Mucosa of stomach (tissue), 1 donor: ENCODE data around the gene RREB1.

Experiments
- H3K27me3 ChIP-seq: one replicate; pipeline ENCODE4 v1.7.0; 2013; ENCODE audit warnings: mild to moderate bottlenecking, low read length; ENCODE audit not compliant: control insufficient read depth, insufficient read depth
- H3K36me3 ChIP-seq: one replicate; pipeline ENCODE4 v1.7.0; 2013; ENCODE audit warnings: low read length; ENCODE audit not compliant: control insufficient read depth, insufficient read depth
- H3K4me1 ChIP-seq: one replicate; pipeline ENCODE4 v1.7.0; 2013; ENCODE audit warnings: mild to moderate bottlenecking, low read length; ENCODE audit not compliant: control insufficient read depth, insufficient read depth
- H3K4me3 ChIP-seq: one replicate; pipeline ENCODE4 v1.7.0; 2013; ENCODE audit warnings: low read length
- H3K9ac ChIP-seq: one replicate; pipeline ENCODE4 v1.7.0; 2013; ENCODE audit warnings: mild to moderate bottlenecking, low read length, moderate library complexity
- H3K9me3 ChIP-seq: one replicate; pipeline ENCODE4 v1.7.0; 2013; ENCODE audit warnings: mild to moderate bottlenecking, low read length, moderate library complexity; ENCODE audit not compliant: control insufficient read depth
- donor health status: Pancreatic carcinoma.

Gene RREB1

DNA sequence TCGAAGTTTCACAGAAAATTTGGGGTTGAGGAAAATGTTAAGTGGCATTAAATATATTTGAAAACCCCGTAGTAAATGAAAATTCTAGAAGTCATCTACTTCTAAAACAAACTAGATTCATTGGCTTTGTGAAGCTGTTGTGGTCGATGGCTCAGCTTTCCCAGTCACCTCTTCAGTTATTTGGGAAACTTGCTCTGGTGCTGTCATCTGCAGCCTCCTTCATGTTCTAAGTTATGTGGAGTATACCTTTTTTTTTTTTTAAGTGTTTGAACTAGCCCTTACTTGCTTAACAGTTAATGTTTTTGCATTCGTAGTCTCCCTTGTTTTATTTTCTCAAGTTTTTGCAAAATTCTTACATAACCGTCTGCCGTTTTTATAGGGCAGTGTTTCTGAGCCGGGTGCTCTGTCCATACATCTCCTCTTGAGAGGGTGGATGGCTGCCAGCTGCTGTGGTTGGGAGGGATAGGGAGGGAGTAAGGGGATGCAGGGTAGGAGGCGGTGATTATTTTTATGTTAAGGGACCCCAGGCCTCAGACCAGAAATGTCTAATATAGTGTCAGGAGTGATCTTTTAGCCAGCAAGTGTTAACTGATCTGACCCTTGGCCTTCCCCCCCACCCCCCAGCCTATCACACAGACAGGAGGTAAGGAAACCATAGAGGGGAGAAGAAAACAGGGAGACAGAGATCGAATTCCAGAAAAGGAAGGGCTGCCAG lies 7.1 kb downstream of the RREB1 start:
- Histone ChIP-seq H3K36me3 (no peaks in the 10 kb centered on the region), H3K4me3 (no peak overlapping the region), H3K4me1 (peaks cover 41% of the 10 kb centered on the region), H3K9me3 (no peaks in the 10 kb centered on the region), H3K27me3 (no peaks in the 10 kb centered on the region), H3K9ac (no peak overlapping the region)

DNA sequence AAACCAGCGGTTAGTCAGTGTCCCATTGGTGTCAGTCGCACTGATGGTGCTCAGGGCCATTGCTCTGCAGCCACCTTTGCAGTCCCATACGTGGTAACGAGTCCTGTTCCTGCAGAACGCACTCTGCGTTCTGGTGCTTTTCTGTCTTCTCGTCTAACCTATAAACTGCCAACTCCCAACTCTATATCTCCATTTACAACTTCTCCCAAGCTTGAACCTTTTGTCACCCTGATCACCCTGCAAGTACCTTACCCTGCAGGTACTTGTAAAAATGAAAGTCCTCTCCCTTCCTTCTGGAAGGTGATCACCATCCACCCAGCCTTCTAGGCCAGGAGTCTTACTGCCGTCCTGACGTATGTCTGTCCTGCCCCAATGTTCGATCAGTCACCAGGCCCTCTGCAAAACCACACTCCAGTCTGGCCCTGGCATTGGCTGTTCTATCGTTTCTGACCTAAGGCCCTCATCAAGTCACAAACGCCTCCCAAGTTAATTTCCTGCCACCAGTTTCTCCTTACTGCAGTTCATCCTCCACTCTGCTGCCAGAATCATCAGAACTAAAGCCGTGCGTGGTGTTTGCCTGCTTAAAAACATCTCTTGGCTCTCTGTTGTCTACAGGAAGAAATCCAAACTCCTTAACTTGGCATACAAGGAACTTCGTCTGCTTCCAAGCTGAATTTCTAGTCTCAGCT lies 7.9 kb downstream of the RREB1 start:
- no peaks in the 10 kb centered on the region for H3K9me3 ChIP-seq
- no peak overlapping the region for H3K9ac ChIP-seq
- H3K27me3 ChIP-seq = no peaks in the 10 kb centered on the region
- no peak overlapping the region for H3K4me3 ChIP-seq
- no peaks in the 10 kb centered on the region for H3K36me3 ChIP-seq
- peaks cover 46% of the 10 kb centered on the region for H3K4me1 ChIP-seq

DNA sequence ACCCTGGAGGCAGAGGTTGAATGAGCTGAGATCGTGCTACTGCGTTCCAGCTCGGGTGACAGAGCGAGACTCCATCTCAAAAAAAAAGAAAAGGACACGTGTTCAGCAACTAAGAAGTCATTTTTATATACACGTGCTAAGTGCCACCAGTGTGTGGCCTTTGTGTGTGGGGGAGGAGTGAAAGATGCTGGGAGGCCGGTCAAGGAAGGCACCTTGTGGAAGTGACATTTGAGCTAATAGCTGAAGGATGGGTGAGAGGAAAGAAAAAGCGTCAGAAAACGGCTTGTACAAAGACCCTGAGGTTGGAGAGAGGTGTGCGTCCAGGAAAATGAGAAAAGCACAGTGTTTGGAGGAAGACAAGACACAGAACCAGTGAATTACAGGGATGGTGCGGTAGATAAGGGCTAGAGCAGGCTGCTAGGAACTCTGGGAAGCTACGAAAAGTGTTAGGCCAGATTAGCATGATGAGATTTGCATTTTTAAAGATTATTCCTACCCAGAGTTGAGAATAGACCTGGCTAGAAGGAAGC lies 11.6 kb downstream of the RREB1 start:
- no peak overlapping the region for H3K9ac ChIP-seq

DNA sequence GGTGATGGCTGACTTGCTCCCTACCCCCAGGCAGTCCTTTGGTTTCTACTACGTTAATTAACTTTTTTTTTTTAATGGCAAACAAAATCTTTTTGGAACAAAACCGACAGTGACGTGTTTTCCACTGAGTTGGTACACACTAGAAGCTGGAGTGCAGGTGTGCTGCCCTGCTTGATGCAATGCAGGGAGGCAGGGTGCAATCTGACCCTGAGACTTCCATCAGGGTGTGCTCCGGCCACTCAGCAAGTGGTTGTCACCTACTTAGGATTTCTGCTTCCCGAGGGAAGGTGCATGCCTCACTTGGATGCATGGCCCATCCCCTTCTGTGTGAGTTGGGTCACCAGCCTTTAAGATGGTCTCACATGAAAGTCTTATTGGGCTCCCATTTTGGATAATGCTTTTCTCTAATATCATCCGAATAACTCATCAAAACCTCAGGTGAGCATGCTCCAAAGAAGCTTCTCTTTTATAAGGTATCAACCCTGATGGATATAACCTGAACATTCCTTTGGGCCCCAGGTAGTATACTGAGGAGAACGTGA lies 14.0 kb downstream of the RREB1 start:
- no peak overlapping the region for H3K4me3 ChIP-seq
- no peaks in the 10 kb centered on the region for H3K27me3 ChIP-seq
- H3K36me3 ChIP-seq = no peaks in the 10 kb centered on the region
- no peaks in the 10 kb centered on the region for H3K9me3 ChIP-seq
- peaks cover 26% of the 10 kb centered on the region for H3K4me1 ChIP-seq
- H3K9ac ChIP-seq = no peak overlapping the region

More for the DNA sequence above, 11.6 kb downstream of the RREB1 start:
- no peaks in the 10 kb centered on the region for H3K9me3 ChIP-seq
- H3K4me1 ChIP-seq = peaks cover 39% of the 10 kb centered on the region
- H3K27me3 ChIP-seq = no peaks in the 10 kb centered on the region
- no peak overlapping the region for H3K4me3 ChIP-seq
- no peaks in the 10 kb centered on the region for H3K36me3 ChIP-seq

DNA sequence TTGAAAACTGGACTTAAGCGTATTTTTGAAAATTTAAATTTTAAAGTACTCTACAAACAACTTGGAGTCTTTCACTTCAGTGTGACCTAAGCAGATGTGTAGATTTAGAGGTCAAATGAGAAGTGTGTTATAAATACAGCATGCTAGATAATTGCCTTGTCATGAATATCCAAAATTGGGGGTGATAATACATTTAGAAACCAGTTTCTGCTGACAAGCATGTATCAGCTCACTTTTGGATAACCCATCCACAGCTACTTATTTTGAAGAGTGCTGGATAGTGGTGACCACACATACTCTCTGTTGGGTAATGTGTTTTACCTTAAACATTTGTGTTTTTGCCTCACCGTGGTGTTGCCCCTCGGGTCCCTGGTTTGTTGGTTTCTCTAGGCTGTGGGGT lies 14.9 kb downstream of the RREB1 start:
- Histone ChIP-seq H3K9ac (no peak overlapping the region), H3K4me3 (no peak overlapping the region), H3K36me3 (no peaks in the 10 kb centered on the region), H3K9me3 (no peaks in the 10 kb centered on the region), H3K27me3 (no peaks in the 10 kb centered on the region), H3K4me1 (peaks cover 26% of the 10 kb centered on the region)

DNA sequence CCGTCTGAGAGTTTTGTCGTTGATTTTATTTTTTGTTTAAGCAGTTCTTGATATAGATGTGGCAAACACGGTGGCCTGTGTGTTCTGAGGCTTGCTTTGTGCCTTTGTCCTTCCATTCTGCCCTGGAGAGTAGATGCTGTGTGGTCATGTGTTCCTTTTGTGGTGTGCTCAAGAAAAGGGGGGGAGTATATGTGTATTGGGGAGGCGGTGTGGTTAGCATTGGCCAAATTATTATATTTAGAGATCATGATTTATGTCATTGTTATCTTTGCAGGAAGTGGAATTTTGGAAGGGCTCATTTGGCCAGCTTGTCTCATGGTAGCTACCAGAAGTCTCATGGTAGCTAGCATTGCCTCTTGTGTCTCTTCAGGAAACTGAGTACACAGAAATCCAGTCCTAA lies 16.4 kb downstream of the RREB1 start:
- no peaks in the 10 kb centered on the region for H3K36me3 ChIP-seq
- H3K4me3 ChIP-seq = no peak overlapping the region
- H3K9ac ChIP-seq = no peak overlapping the region
- no peaks in the 10 kb centered on the region for H3K27me3 ChIP-seq
- peaks cover 36% of the 10 kb centered on the region for H3K4me1 ChIP-seq
- no peaks in the 10 kb centered on the region for H3K9me3 ChIP-seq

DNA sequence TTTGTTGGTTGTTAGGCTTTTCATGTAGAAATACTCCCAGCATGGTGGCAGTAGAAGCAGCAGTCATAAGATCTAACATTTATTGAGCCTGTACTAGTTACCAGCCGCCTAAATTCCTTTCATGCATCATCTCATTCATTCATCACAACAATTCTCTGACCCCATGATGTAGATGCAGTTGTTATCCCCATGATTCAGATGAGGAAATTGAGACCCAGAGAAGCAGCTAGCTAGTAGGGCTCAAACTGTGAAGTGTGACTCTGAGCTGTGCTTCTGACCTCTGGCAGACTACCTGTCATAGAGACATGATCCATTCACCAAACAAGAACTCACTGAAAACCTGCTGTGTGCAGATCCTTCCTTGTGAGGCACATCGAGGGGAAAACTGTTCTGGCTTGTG lies 16.9 kb downstream of the RREB1 start:
- H3K27me3 ChIP-seq = no peaks in the 10 kb centered on the region
- no peaks in the 10 kb centered on the region for H3K36me3 ChIP-seq
- no peaks in the 10 kb centered on the region for H3K9me3 ChIP-seq
- H3K4me3 ChIP-seq = no peak overlapping the region
- no peak overlapping the region for H3K9ac ChIP-seq
- peaks cover 36% of the 10 kb centered on the region for H3K4me1 ChIP-seq

DNA sequence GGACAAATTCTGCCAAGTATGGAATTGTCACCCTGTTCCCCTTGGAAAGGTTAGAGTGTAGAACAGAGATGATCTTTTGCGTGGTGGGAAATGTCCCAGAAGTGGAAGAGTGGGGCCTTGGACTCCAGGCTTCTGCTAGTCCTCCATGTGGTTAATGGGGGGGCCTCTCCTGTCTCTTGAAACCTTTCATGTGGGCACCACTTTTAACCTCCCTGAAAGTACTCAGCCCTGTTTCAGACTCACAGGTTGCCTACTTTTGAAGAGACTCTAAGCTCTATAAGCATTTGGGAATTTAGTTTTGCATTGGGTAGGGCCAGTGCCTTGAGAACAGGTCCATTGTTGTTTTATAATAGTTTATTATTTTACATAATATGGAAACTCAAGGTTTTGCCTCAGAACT lies 17.5 kb downstream of the RREB1 start:
- no peaks in the 10 kb centered on the region for H3K27me3 ChIP-seq
- no peaks in the 10 kb centered on the region for H3K9me3 ChIP-seq
- peaks cover 36% of the 10 kb centered on the region for H3K4me1 ChIP-seq
- no peak overlapping the region for H3K4me3 ChIP-seq
- no peak overlapping the region for H3K9ac ChIP-seq
- H3K36me3 ChIP-seq = no peaks in the 10 kb centered on the region

DNA sequence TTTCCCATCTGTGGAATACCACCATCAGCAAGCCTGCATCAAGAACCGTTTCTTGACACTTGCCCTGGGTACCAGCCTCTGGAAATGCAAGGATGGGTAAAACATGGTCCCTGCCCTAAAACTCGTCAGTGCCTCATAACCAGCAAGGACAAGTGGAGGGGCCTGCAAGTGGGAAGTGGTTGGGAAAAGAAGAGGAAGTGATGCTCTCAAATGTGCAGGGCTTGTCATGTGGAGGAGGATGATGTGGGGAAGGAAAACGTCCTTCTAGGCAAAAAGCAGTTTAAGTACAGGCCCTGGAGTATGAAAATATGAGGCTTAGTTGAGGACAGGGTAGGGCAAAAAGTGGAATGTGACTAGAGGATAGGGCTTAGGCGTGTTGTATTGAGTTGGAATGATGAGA lies 19.0 kb downstream of the RREB1 start:
- H3K4me3 ChIP-seq = no peak overlapping the region
- H3K9ac ChIP-seq = no peak overlapping the region
- H3K9me3 ChIP-seq = no peaks in the 10 kb centered on the region
- peaks cover 37% of the 10 kb centered on the region for H3K4me1 ChIP-seq
- H3K27me3 ChIP-seq = no peaks in the 10 kb centered on the region
- H3K36me3 ChIP-seq = no peaks in the 10 kb centered on the region

DNA sequence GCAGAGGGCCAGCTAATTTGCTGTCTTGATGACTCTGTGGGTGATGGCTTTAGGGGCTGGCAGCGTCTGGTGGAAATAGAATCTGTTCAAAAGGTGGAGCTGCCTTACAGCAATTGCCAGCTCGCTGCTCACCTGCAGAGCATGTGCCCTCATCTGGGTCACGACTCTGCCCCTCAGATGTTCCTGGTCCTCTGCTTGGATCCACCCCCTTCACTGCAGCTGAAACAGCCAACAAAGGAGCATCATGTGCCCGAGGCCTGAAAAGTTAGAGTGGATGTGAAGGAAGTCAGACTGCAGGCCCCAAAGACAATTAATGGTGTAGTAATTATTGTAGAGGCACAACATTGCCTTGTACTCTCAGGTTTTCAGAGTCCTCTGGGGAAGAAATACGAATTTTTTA lies 19.9 kb downstream of the RREB1 start:
- Histone ChIP-seq H3K4me1 (peaks cover 39% of the 10 kb centered on the region), H3K27me3 (no peaks in the 10 kb centered on the region), H3K9ac (no peak overlapping the region), H3K36me3 (no peaks in the 10 kb centered on the region), H3K4me3 (no peak overlapping the region), H3K9me3 (no peaks in the 10 kb centered on the region)

DNA sequence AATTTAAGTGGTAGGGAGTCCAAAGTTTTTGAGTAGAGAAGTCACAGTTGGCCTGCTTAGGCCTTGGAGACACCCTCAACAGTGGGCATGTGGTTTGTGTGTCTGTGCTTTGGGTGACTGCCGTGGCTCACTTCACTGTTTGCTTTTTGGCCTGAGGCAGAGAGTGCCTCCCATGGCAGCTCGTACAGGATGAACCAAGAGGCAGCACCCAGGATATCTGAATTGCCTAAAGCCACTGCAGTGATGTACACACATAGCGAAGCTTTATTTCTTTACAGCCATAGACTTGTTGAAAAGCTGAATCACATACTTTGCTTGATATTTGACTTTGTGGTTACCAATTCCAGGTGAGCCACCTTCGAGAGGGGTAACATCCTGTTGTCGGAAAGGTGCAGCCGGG lies 21.6 kb downstream of the RREB1 start:
- H3K4me1 ChIP-seq = peaks cover 39% of the 10 kb centered on the region
- H3K27me3 ChIP-seq = no peaks in the 10 kb centered on the region
- H3K9ac ChIP-seq = no peak overlapping the region
- H3K36me3 ChIP-seq = no peaks in the 10 kb centered on the region
- no peak overlapping the region for H3K4me3 ChIP-seq
- no peaks in the 10 kb centered on the region for H3K9me3 ChIP-seq

DNA sequence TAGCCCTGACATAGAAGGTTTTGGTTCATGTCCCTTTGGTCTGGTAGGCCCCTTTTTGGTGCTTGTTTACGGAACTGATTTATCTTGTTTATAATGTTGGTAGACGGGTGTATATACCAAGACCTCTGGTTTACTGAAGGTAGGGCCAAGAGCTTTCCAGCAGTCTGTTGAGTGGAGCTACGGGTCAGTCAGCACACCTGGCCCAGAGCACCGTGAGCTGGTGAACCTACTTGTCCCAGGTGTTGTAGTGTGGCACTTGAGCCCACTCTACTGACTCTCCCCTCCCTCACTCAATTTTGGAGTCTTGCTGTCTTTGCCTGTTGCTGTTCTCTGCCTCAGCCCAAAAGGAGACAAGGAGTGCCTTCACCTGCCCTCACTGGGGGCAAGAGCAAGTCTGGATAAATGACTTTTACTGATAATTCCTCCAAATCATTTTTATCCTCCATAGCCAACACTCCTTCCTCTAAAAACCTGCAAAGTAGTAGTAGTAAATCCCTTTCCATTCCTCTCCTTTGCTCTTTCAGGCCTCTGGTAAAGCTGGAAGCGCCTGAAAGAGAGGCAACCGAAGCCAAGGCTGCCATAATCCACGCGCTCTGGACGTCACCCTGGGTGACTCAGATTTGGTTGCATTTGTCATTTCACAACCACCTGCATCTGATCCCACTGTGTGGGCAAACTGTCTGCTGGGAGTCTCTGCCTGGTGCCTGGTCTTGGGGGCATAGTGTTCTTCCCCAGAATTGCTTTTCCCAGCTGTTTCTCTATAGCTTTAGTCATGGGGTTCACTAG lies 22.2 kb downstream of the RREB1 start:
- Histone ChIP-seq H3K4me1 (peaks cover 35% of the 10 kb centered on the region), H3K36me3 (no peaks in the 10 kb centered on the region), H3K9ac (no peak overlapping the region), H3K9me3 (no peaks in the 10 kb centered on the region), H3K27me3 (no peaks in the 10 kb centered on the region), H3K4me3 (no peak overlapping the region)
